Keratinocyte (primary cell): ENCODE measurements around the gene HELB. TPM values are rescaled to one million over a fixed set of nuclear protein-coding genes. Genes with fewer than 3 reads are reported as not detected.

Source experiments
- DNase-seq: peaks from one replicate; pipeline ENCODE4 v3.0.0-alpha.2; 2011; ENCODE audit warnings: low read depth, missing footprints, low spot score
- FAIRE-seq: peaks from 2 replicates; lab custom pipeline; 2011; peaks lifted over from hg19 to GRCh38; lab: Jason Lieb, UNC
- H2AFZ ChIP-seq: 2 replicates; pipeline ENCODE4 v1.6.0; 2012; ENCODE audit warnings: low read length, control low read depth, inconsistent platforms; ENCODE audit not compliant: control insufficient read depth
- H3K27ac ChIP-seq: 2 replicates; pipeline ENCODE4 v1.5.1; 2011; ENCODE audit warnings: low read length; ENCODE audit not compliant: control insufficient read depth, insufficient read depth
- H3K27me3 ChIP-seq: 3 replicates; pipeline ENCODE4 v1.6.0; 2011; ENCODE audit warnings: low read length; ENCODE audit not compliant: control insufficient read depth, insufficient read depth; ENCODE audit errors: extremely low read depth
- H3K36me3 ChIP-seq, 2 experiments: 2 replicates in 1 of 2; 3 replicates in 1 of 2; pipeline ENCODE4 v1.5.1; 2011; ENCODE audit warnings: low read length in 2 of 2, mild to moderate bottlenecking in 1 of 2; ENCODE audit not compliant: control insufficient read depth in 2 of 2, insufficient read depth in 2 of 2; ENCODE audit errors: extremely low read depth in 1 of 2
- H3K4me1 ChIP-seq: 3 replicates; pipeline ENCODE4 v1.5.1; 2011; ENCODE audit warnings: low read length; ENCODE audit not compliant: control insufficient read depth, insufficient read depth; ENCODE audit errors: extremely low read depth
- H3K4me2 ChIP-seq: 3 replicates; pipeline ENCODE4 v1.6.0; 2011; ENCODE audit warnings: low read depth, low read length; ENCODE audit not compliant: control insufficient read depth, insufficient read depth; ENCODE audit errors: extremely low read depth
- H3K4me3 ChIP-seq, 3 experiments: fragments of 200-600 bp in 1 of 3; sonication (generic) in 1 of 3; 2 replicates in 2 of 3; 3 replicates in 1 of 3; pipeline ENCODE4 v1.5.1; 2011 to 2016; ENCODE audit warnings: low read length in 3 of 3, mild to moderate bottlenecking in 3 of 3, control low read depth in 2 of 3, inconsistent platforms in 1 of 3, low read depth in 1 of 3, mixed read lengths in 1 of 3, mixed run types in 1 of 3, moderate library complexity in 1 of 3; ENCODE audit not compliant: control insufficient read depth in 2 of 3, insufficient read depth in 2 of 3; ENCODE audit errors: extremely low read depth in 1 of 3
- H3K79me2 ChIP-seq: 2 replicates; pipeline ENCODE4 v1.6.0; 2012; ENCODE audit warnings: low read length; ENCODE audit not compliant: control insufficient read depth, insufficient read depth
- H3K9ac ChIP-seq: 3 replicates; pipeline ENCODE4 v1.6.0; 2011; ENCODE audit warnings: low read length; ENCODE audit not compliant: control insufficient read depth, insufficient read depth; ENCODE audit errors: extremely low read depth
- H3K9me1 ChIP-seq: 3 replicates; pipeline ENCODE4 v1.6.0; 2011; ENCODE audit warnings: low read length; ENCODE audit not compliant: control insufficient read depth, insufficient read depth; ENCODE audit errors: extremely low read depth
- H3K9me3 ChIP-seq: 2 replicates; pipeline ENCODE4 v1.5.1; 2012; ENCODE audit warnings: low read depth, low read length; ENCODE audit not compliant: control insufficient read depth
- H4K20me1 ChIP-seq: 3 replicates; pipeline ENCODE4 v1.6.0; 2011; ENCODE audit warnings: low read length; ENCODE audit not compliant: control insufficient read depth, insufficient read depth; ENCODE audit errors: extremely low read depth
- CTCF ChIP-seq, 3 experiments: IDR thresholded peaks in 1 of 3; conservative IDR thresholded peaks in 1 of 3; optimal IDR thresholded peaks in 1 of 3; 2 replicates in 2 of 3; 3 replicates in 1 of 3; pipeline versions ENCODE3 to v1.5.1; 2011; ENCODE audit warnings: low read length in 3 of 3, mild to moderate bottlenecking in 3 of 3, moderate library complexity in 2 of 3, control low read depth in 1 of 3, inconsistent platforms in 1 of 3; ENCODE audit not compliant: insufficient read depth in 2 of 3; ENCODE audit errors: extremely low read depth in 1 of 3
- EZH2 ChIP-seq: IDR thresholded peaks from one replicate; pipeline ENCODE4 v1.6.1; 2012; ENCODE audit warnings: inconsistent platforms, mild to moderate bottlenecking, low read length, moderate library complexity
- dilution Hi-C: fragments of 300-500 bp; cut with MboI; formaldehyde crosslinking; loops from one replicate; pipeline ENCODE4 v1.7.0; 2020; ENCODE audit warnings: low sequenced_read_pairs; ENCODE audit not compliant: extremely low pct_ligation_motif_present
- polyA plus RNA-seq, 5 experiments: library from polyadenylated mRNA; depleted of rRNA in 3 of 5; stranded (reverse) in 3 of 5; stranded (forward) in 1 of 5; unstranded in 1 of 5; fragments of >200 nt; gene quantifications; 1 replicate in 1 of 5; 2 replicates in 3 of 5; 3 replicates in 1 of 5; pipeline versions ENCODE4 v1.2.1 to v1.2.3, GENCODE V29; 2011 to 2012; ENCODE audit warnings: missing spikeins in 2 of 5, low read depth in 1 of 5, low replicate concordance in 1 of 5

The HELB gene
- polyA plus RNA-seq, 1 donor (not counting 4 experiments of a cell fraction or from before 2014, with no cell fraction given), result 1.8 TPM

GRCh38 chr12:66304296-66304900, 2.1 kb downstream of the HELB start:
- H3K9me3 ChIP-seq, result no peaks in the 10 kb centered on the region
- FAIRE-seq, result no peak
- no peak for TF ChIP-seq EZH2
- TF ChIP-seq CTCF (optimal IDR thresholded peaks at IDR 0.05 in 1 of 3, IDR thresholded peaks at IDR 0.05 in 1 of 3, conservative IDR thresholded peaks at IDR 0.05 in 1 of 3; ENCODE audit: extremely low read depth in 1 of 3, insufficient read depth in 2 of 3, low read length in 3 of 3), result no peak
- H3K4me1 ChIP-seq, result no peaks in the 10 kb centered on the region
- no peaks in the 10 kb centered on the region for H3K79me2 ChIP-seq
- no peak overlapping the region for H3K27ac ChIP-seq
- no peaks in the 10 kb centered on the region for H4K20me1 ChIP-seq
- H3K4me3 ChIP-seq, result no peak overlapping the region
- no peaks in the 10 kb centered on the region for H3K9me1 ChIP-seq
- H3K9ac ChIP-seq, result no peak overlapping the region
- peaks cover 6% of the 10 kb centered on the region for H3K27me3 ChIP-seq
- no peak overlapping the region for H2AFZ ChIP-seq
- dilution Hi-C loops, result no loop called here
- H3K36me3 ChIP-seq, result no peaks in the 10 kb centered on the region
- no peak for DNase-seq
- no peak overlapping the region for H3K4me2 ChIP-seq

GRCh38 chr12:66309606-66310005, 7.3 kb downstream of the HELB start:
- H3K4me3 ChIP-seq, result no peak overlapping the region
- H3K27me3 ChIP-seq, result no peaks in the 10 kb centered on the region
- no peak overlapping the region for H2AFZ ChIP-seq
- no peak overlapping the region for H3K4me2 ChIP-seq
- H3K27ac ChIP-seq, result no peak overlapping the region
- no peak for DNase-seq
- no peak overlapping the region for H3K9ac ChIP-seq
- dilution Hi-C loops, result no loop called here
- FAIRE-seq, result no peak
- no peaks in the 10 kb centered on the region for H3K79me2 ChIP-seq
- H3K9me3 ChIP-seq, result no peaks in the 10 kb centered on the region
- H4K20me1 ChIP-seq, result no peaks in the 10 kb centered on the region
- no peaks in the 10 kb centered on the region for H3K9me1 ChIP-seq
- no peak for TF ChIP-seq EZH2
- no peak for TF ChIP-seq CTCF (optimal IDR thresholded peaks at IDR 0.05 in 1 of 3, IDR thresholded peaks at IDR 0.05 in 1 of 3, conservative IDR thresholded peaks at IDR 0.05 in 1 of 3; ENCODE audit: extremely low read depth in 1 of 3, insufficient read depth in 2 of 3, low read length in 3 of 3)
- H3K4me1 ChIP-seq, result no peaks in the 10 kb centered on the region
- peaks cover 0 to 3% of the 10 kb centered on the region in 2 experiments for H3K36me3 ChIP-seq
